ENCODE measurements around the gene AGBL3.

GRCh38 chr7:135075716-135076115 is 89.4 kb downstream of the AGBL3 start:
- TF ChIP-seq, protein P1, sequence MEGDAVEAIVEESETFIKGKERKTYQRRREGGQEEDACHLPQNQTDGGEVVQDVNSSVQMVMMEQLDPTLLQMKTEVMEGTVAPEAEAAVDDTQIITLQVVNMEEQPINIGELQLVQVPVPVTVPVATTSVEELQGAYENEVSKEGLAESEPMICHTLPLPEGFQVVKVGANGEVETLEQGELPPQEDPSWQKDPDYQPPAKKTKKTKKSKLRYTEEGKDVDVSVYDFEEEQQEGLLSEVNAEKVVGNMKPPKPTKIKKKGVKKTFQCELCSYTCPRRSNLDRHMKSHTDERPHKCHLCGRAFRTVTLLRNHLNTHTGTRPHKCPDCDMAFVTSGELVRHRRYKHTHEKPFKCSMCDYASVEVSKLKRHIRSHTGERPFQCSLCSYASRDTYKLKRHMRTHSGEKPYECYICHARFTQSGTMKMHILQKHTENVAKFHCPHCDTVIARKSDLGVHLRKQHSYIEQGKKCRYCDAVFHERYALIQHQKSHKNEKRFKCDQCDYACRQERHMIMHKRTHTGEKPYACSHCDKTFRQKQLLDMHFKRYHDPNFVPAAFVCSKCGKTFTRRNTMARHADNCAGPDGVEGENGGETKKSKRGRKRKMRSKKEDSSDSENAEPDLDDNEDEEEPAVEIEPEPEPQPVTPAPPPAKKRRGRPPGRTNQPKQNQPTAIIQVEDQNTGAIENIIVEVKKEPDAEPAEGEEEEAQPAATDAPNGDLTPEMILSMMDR (conservative IDR thresholded peaks at IDR 0.05 in 1 of 2, IDR thresholded peaks at IDR 0.05 in 1 of 2; ENCODE audit: extremely low read depth in 1 of 2, insufficient read depth in 1 of 2, low read depth in 1 of 2, low read length in 2 of 2) = no peak
- no peak for TF ChIP-seq EZH2 (IDR thresholded peaks at IDR 0.05; ENCODE audit: borderline replicate concordance, low read length)
